ENCODE results near the gene PLEKHN1.
A peak's percentile ranks its signal among the peaks of the same experiment; 100 is the strongest.

The PLEKHN1 gene

DNA sequence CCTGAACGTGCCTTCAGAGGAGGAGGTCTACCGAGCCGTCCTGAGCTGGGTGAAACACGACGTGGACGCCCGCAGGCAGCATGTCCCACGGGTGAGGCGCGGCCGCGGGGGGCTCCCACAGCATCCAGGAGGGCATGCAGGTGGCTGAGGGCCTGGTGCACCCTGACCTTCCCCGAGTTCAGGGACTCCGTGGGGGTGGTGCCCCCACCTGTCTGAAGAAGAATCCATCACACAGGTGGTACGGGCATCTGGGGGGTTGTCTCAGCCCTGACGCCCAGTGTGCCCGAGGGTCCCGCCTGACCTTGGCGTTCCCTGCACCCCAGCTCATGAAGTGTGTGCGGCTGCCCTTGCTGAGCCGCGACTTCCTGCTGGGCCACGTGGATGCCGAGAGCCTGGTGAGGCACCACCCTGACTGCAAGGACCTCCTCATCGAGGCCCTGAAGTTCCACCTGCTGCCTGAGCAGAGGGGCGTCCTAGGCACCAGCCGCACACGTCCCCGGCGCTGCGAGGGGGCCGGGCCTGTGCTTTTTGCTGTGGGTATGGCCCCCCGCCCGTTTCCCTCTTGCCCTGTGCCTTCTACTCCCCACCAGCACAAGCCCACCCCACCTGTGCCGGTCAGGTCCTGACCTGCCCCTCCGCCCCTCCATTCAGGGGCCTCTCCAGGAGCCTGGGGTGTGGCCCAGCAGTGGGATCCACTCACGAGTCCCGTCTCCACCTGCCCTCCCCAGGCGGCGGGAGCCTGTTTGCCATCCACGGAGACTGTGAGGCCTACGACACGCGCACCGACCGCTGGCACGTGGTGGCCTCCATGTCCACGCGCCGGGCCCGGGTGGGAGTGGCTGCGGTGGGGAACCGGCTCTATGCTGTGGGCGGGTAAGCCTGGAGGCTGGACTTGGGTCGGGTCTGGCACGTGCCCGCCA is 3.6 kb upstream of the PLEKHN1 start:
- no peak for DNase-seq (ENCODE audit: low spot score)

DNA sequence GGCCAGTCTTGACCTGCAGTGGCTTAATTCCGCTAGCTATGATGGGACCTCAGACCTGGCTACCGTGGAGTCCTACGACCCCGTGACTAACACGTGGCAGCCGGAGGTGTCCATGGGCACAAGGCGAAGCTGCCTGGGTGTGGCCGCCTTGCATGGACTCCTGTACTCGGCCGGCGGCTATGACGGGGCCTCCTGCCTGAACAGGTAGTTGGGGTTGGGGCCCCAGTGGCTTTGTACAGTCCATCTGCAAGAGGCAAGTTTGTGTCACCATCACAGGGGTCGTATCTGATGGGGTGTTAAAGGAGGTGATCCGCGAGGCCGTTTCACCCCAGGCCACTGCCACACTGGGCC is 3.0 kb upstream of the PLEKHN1 start:
- DNase-seq (ENCODE audit: low spot score), result no peak

DNA sequence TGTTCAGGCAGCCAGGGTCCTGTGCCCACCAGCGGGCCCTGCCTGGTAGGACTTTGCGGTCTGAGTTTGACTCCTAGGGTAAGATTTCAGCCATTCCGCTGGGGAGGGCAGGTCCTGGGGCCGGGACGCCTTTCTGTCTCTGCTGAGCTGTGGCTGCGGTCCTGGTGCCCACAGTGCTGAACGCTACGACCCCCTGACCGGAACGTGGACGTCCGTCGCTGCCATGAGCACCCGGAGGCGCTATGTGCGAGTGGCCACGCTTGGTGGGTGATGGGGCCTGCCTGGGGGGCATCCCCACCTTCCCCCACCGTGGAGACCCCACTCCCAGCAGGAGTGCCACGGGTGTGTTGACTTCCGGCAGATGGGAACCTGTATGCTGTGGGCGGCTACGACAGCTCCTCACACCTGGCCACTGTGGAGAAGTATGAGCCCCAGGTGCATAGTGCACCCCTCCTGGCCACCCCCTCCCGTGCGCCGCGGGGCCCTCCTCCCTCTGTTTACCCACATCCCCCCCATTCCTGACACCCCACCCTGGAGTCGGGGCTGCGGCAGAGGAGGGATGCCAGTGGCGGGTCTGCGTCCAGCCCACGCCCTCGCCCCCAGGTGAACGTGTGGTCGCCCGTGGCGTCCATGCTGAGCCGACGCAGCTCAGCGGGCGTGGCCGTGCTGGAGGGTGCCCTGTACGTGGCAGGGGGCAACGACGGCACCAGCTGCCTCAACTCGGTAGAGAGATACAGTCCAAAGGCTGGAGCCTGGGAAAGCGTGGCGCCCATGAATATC is 2.3 kb upstream of the PLEKHN1 start:
- no peak for DNase-seq (ENCODE audit: low spot score)

DNA sequence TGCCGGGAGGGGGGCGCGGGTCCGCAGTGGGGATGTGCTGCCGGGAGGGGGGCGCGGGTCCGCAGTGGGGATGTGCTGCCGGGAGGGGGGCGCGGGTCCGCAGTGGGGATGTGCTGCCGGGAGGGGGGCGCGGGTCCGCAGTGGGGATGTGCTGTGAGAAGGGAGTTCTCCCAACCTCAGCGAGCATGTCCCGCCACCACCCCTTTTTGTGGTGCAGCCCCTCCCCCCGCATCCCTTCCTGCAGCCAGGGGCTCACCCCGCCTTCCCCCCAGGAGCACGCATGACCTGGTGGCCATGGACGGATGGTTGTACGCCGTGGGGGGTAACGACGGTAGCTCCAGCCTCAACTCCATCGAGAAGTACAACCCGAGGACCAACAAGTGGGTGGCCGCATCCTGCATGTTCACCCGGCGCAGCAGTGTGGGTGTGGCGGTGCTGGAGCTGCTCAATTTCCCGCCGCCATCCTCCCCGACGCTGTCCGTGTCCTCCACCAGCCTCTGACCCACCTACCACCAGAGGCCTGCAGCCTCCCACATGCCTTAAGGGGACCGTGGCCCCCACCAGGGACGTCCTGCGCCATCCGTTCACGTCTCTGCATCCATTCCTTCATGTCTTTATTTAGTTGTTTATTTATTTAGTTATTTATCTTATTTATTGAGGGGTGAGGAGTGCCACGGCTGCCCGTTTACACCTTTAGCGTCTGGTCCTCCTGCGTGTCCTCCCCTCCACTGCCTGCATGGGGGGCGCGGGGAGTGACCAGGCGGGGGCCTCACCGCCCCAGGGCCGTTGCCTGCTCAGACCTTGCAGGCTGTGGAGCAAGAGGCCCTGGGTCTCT is 1.4 kb upstream of the PLEKHN1 start:
- DNase-seq (ENCODE audit: low spot score), result no peak

GRCh38 chr1:965526-966134 is 652 bp upstream of the PLEKHN1 start:
- DNase-seq (ENCODE audit: low spot score), result no peak

DNA sequence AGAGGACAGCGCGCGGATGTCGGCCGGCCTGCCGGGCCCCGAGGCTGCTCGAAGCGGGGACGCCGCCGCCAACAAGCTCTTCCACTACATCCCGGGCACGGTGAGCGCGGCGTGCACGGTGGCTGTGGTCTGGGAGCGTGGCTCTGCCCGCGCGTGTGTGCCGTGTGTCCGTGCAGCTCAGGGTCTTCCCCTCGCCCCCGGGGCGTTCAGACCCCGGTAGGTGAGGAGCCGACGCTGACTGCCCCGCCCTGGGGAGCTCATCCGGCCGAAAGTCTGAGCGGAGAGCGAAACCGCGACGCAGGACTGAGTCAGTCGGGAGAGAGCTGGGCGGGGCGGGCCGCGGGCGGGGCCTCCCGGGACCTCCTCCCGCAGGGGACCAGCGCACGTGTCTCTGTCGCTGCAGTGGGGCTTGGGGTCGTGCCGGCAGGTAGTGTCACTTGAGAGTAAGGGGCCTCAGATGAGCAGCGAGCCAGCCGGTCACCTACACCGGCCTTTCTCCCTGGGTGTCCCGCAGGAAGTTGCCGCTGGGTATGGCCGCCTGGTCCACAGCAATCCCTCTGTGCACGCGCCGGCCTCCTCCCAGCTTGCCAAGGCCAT is 520 bp downstream of the PLEKHN1 start:
- peak; percentile 91 for DNase-seq (ENCODE audit: low spot score)

DNA sequence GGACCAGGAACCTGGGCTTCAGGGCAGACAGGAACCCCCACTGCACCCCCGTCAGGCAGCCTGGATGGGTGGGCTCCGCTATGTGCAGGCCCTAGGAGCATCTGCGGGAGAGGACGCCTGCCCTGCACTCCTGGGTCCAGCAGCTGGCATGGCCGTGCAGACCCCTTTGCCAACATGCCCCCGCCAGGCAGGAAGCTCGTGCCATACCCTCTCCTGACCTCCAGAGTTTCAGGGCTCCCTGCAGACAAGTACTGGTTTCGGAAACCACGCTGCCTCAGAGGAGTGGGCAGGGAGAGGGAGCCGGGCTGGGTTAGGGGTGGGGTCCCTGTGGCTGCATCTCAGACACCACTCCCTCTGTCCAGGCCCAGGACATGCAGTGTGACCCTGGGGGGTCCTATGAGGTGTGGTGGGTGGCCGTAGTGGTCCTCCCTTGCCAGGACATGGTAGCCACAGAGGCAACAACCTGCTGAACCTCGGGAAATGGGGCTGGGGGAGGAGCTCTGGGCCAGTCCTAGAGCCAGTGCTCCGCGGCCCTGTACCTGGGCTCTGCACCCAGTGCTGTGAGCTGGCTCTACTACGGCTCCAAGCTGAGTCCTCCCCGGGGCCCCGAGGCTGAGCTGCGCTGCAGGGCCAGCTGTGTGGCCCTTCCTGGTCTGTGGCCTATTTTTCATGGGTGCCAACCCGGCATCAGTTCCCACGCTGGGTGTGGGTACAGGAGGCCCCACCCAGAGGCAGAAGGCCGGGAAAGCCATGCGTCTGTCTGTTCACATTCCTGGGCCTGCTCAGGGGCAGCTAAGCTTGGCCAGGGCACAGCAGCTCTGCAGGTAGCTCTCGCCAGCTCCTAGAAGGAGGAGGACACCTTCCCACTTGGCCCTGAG is 1.4 kb downstream of the PLEKHN1 start:
- DNase-seq (ENCODE audit: low spot score), result no peak

- no peak for DNase-seq (ENCODE audit: low spot score)
Measured at GRCh38 chr1:969260-969855, 3.1 kb downstream of the PLEKHN1 start.

DNA sequence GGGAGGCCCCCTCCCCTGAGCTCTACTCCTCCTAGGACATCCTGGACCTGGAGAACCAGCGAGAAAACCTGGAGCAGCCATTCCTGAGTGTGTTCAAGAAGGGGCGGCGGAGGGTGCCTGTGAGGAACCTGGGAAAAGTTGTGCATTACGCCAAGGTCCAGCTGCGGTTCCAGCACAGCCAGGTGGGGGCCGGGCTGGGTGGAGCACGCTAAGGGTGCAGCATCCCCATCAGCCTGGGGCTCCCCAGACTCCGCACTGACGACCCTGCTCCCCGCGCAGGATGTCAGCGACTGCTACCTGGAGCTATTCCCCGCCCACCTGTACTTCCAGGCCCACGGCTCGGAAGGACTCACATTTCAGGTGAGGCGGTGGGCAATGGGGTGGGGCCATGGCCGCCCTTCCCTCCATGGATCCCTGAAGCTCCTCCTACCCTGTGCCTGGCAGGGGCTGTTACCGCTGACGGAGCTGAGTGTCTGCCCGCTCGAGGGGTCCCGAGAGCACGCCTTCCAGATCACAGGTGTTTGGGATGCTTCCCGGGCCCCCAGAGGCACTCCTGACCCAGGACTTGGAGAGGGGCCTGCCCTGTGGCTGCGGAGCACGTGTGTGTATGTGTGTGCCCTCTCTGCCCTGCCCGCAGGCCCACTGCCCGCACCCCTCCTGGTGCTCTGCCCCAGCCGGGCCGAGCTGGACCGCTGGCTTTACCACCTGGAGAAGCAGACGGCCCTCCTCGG is 4.1 kb downstream of the PLEKHN1 start:
- no peak for DNase-seq (ENCODE audit: low spot score)

GRCh38 chr1:970973-971730 is 4.9 kb downstream of the PLEKHN1 start:
- no peak for DNase-seq (ENCODE audit: low spot score)

- DNase-seq (ENCODE audit: low spot score), result no peak
Measured at GRCh38 chr1:971751-972506, 5.6 kb downstream of the PLEKHN1 start.

DNA sequence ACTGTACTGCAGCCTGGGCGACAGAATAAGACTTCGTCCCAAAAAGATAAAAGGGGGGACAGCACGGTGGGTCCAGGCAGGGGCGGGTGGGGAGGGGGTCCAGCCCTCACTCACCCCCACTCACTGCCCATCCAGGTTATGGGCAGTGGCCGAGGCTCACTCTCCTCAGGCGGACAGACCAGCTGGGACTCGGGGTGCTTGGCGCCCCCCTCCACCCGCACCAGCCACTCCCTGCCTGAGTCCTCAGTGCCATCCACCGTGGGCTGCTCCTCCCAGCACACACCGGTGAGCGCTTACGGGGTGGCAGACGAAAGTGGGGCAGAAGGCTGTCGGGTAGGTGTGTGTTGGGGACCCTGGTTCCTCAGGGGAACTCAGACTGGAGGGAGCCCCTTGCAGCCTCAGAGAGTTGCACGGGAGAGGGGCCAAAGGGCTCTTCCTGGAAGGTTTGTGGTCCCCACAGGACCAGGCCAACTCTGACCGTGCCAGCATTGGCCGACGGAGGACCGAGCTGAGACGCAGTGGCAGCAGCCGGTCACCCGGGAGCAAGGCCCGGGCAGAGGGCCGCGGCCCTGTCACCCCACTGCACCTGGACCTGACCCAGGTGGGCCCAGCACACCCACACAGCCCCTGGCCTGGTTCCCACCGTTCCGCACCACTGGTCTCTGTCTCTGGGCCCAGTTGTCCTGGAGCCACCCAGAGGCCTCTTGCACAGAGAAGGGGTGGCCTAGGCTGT is 6.6 kb downstream of the PLEKHN1 start:
- DNase-seq (ENCODE audit: low spot score), result no peak

DNA sequence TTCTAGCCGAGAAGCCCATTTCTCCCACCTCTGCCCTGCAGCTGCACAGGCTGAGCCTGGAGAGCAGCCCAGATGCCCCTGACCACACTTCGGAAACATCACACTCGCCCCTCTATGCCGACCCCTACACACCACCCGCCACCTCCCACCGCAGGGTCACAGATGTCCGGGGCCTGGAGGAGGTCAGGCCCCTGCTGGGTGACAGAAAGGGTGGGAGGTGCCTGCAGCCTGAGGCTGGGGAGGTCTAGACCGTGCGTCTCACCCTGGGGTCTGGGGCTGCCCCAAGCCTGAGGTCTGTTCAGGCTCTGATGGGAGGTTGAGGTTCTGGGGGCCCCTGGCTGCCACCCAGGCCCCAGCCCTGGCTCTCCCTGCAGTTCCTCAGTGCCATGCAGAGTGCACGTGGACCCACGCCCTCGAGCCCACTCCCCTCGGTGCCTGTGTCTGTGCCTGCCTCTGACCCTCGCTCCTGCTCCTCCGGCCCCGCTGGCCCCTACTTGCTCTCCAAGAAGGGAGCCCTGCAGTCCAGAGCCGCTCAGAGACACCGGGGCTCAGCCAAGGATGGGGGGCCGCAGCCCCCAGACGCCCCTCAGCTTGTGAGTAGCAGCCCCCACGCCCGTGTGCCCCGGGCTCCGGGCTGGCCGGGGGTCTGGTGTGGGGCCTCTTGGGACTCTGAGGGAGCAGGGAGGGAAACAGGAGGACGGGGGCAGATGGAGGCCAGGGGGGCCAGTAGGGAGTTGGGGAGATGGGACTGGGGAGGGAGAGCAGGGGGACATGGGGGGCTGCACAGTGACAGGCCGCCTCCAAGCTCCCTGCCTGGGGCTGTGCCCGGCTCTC is 7.4 kb downstream of the PLEKHN1 start:
- DNase-seq (ENCODE audit: low spot score), result no peak

- no peak for DNase-seq (ENCODE audit: low spot score)
Measured at GRCh38 chr1:974293-974640, 8.0 kb downstream of the PLEKHN1 start.

- no peak for DNase-seq (ENCODE audit: low spot score)
Measured at GRCh38 chr1:974687-975328, 8.5 kb downstream of the PLEKHN1 start.

GRCh38 chr1:975365-975764 is 9.1 kb downstream of the PLEKHN1 start:
- DNase-seq (ENCODE audit: low spot score), result no peak

Data from AG08395 (cell line).